ENCODE data around the gene MCIDAS.

DNA sequence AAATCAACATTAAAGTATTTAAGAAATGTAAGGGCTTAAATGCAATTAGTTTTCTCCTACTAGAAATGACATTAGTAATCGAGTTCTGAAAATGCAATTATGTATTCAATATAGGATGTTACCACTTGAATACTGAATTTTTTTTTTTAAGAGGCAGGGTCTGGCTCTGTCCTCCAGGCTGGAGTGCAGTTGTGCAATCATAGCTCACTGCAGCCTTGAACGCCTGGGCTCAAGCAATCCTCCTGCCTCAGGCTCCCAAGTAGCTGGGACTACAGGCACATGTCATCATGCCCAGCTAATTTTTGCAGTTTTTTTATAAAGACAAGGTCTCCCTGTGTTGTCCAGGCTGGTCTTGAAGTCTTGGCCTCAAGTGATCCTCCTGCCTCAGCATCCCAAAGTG is 55.6 kb downstream of the MCIDAS start:
- TF ChIP-seq EP300 (IDR thresholded peaks at IDR 0.05; ENCODE audit: borderline replicate concordance in 1 of 2, control insufficient read depth in 1 of 2, low read depth in 2 of 2, low read length in 2 of 2), result no peak
- TF ChIP-seq EGR1 (IDR thresholded peaks at IDR 0.05; ENCODE audit: borderline replicate concordance in 1 of 2, low read depth in 2 of 2, low read length in 2 of 2), result no peak
- no peak for TF ChIP-seq SMAD1 (IDR thresholded peaks at IDR 0.05; ENCODE audit: low read depth, partially characterized antibody)
- no peak for TF ChIP-seq NFYB (IDR thresholded peaks at IDR 0.05; ENCODE audit: insufficient read depth, low read depth, low read length)
- TF ChIP-seq TAF1 (IDR thresholded peaks at IDR 0.05; ENCODE audit: borderline replicate concordance, low read depth, low read length), result no peak
- TF ChIP-seq, protein P1, sequence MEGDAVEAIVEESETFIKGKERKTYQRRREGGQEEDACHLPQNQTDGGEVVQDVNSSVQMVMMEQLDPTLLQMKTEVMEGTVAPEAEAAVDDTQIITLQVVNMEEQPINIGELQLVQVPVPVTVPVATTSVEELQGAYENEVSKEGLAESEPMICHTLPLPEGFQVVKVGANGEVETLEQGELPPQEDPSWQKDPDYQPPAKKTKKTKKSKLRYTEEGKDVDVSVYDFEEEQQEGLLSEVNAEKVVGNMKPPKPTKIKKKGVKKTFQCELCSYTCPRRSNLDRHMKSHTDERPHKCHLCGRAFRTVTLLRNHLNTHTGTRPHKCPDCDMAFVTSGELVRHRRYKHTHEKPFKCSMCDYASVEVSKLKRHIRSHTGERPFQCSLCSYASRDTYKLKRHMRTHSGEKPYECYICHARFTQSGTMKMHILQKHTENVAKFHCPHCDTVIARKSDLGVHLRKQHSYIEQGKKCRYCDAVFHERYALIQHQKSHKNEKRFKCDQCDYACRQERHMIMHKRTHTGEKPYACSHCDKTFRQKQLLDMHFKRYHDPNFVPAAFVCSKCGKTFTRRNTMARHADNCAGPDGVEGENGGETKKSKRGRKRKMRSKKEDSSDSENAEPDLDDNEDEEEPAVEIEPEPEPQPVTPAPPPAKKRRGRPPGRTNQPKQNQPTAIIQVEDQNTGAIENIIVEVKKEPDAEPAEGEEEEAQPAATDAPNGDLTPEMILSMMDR (IDR thresholded peaks at IDR 0.05 in 2 of 3, conservative IDR thresholded peaks at IDR 0.05 in 1 of 3; ENCODE audit: control insufficient read depth in 2 of 3, extremely low read depth in 1 of 3, insufficient read depth in 1 of 3, low read depth in 3 of 3, low read length in 3 of 3), result no peak
